ENCODE measurements around the gene C1QTNF6. TPM values are rescaled to one million over a fixed set of nuclear protein-coding genes. Genes with fewer than 3 reads are reported as not detected.

C1QTNF6 gene
- polyA plus RNA-seq, 1 donor from 2014 or later = 5.3 TPM

- TF ChIP-seq EZH2 (IDR thresholded peaks at IDR 0.05; ENCODE audit: borderline replicate concordance, insufficient read depth, low read length, poor library complexity, severe bottlenecking) = no peak
- TF ChIP-seq REST (IDR thresholded peaks at IDR 0.05; ENCODE audit: borderline replicate concordance) = no peak
- TF ChIP-seq TAF1 (IDR thresholded peaks at IDR 0.05; ENCODE audit: low read depth) = no peak
- no peak for TF ChIP-seq RAD21 (conservative IDR thresholded peaks at IDR 0.05)
- TF ChIP-seq SMC3 (conservative IDR thresholded peaks at IDR 0.05; ENCODE audit: poor library complexity) = no peak
- TF ChIP-seq POLR2AphosphoS5 (IDR thresholded peaks at IDR 0.05) = no peak
- no peak for TF ChIP-seq MXI1 (conservative IDR thresholded peaks at IDR 0.05; ENCODE audit: poor library complexity, severe bottlenecking)
- no peak for TF ChIP-seq EP300 (conservative IDR thresholded peaks at IDR 0.05; ENCODE audit: poor library complexity, severe bottlenecking)
- no peak for TF ChIP-seq CTCF (IDR thresholded peaks at IDR 0.05; ENCODE audit: poor library complexity, severe bottlenecking)
- H3K9me3 ChIP-seq (ENCODE audit: low read length) = no peaks in the 10 kb centered on the region
These were observed 49.0 kb downstream of the C1QTNF6 start for GRCh38 chr22:37138849-37139561.

DNA sequence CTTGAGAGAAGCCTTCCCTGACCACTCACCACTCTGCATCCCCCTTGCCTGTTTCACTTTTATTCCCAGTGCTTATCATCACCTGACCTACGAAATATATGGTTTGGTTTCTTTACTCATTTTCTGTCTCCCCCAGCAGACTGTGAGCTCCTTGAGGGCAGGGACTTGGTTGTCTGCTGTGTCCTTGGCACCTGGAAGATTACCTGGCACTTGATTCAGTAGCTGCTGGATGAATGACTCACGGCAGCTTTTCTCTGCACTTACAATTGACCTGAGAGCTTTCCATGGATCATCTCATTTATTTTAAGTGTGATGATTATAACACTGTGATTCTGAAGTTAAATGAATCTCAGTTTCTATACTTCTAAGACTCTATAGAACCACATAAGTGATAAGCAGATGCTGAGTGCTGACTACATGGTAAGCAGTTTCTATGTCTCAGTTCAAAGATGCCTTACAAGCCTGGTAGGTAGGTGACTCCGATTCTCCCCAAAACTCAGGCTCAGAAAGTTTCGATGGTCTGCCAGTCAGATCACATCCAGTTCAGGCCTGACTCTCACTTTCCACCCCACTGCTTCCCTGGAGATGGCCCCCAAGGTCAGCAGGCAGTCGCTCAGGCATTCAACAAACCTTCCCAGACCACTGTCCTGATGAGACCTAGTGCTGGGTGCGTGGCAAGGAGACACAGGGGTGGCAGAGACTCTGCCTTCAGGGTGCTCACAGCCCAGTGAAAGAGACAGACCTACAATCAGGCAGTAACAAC, 50.0 kb downstream of the C1QTNF6 start:
- no peaks in the 10 kb centered on the region for H3F3A ChIP-seq (ENCODE audit: insufficient read depth, low read length, poor library complexity, severe bottlenecking)
- H3K9me2 ChIP-seq (ENCODE audit: insufficient read depth, low read length) = no peaks in the 10 kb centered on the region
- H2AFZ ChIP-seq (ENCODE audit: low read depth, low read length) = no peak overlapping the region
- H3K4me2 ChIP-seq (ENCODE audit: low read length) = no peak overlapping the region
- TF ChIP-seq RAD21 (conservative IDR thresholded peaks at IDR 0.05) (no peak), EZH2 (IDR thresholded peaks at IDR 0.05; ENCODE audit: borderline replicate concordance, insufficient read depth, low read length, poor library complexity, severe bottlenecking) (no peak), POLR2AphosphoS5 (IDR thresholded peaks at IDR 0.05) (no peak), SMC3 (conservative IDR thresholded peaks at IDR 0.05; ENCODE audit: poor library complexity) (no peak), EP300 (conservative IDR thresholded peaks at IDR 0.05; ENCODE audit: poor library complexity, severe bottlenecking) (no peak), TAF1 (IDR thresholded peaks at IDR 0.05; ENCODE audit: low read depth) (no peak), MXI1 (conservative IDR thresholded peaks at IDR 0.05; ENCODE audit: poor library complexity, severe bottlenecking) (no peak), REST (IDR thresholded peaks at IDR 0.05; ENCODE audit: borderline replicate concordance) (no peak), CTCF (IDR thresholded peaks at IDR 0.05; ENCODE audit: poor library complexity, severe bottlenecking) (no peak)
- H4K20me1 ChIP-seq (ENCODE audit: insufficient read depth) = no peaks in the 10 kb centered on the region
- H3K79me2 ChIP-seq (replicated peaks; ENCODE audit: insufficient read depth, low read length) = no peaks in the 10 kb centered on the region
- no peaks in the 10 kb centered on the region for H3K36me3 ChIP-seq (ENCODE audit: insufficient read depth, low read length)
- H3K9ac ChIP-seq (ENCODE audit: low read length) = no peak overlapping the region
- H3K4me3 ChIP-seq (ENCODE audit: low read length) = no peak overlapping the region
- no peak overlapping the region for H3K27ac ChIP-seq (ENCODE audit: low read length)
- H3K9me3 ChIP-seq (ENCODE audit: low read length) = no peaks in the 10 kb centered on the region
- no peaks in the 10 kb centered on the region for H3K27me3 ChIP-seq (ENCODE audit: insufficient read depth, low read depth, low read length)

More at GRCh38 chr22:37138849-37139561, 49.0 kb downstream of the C1QTNF6 start:
- no peaks in the 10 kb centered on the region for H3K9me2 ChIP-seq (ENCODE audit: insufficient read depth, low read length)
- no peaks in the 10 kb centered on the region for H3K36me3 ChIP-seq (ENCODE audit: insufficient read depth, low read length)
- H3K4me3 ChIP-seq (ENCODE audit: low read length) = no peak overlapping the region
- H3F3A ChIP-seq (ENCODE audit: insufficient read depth, low read length, poor library complexity, severe bottlenecking) = no peaks in the 10 kb centered on the region
- no peaks in the 10 kb centered on the region for H3K79me2 ChIP-seq (replicated peaks; ENCODE audit: insufficient read depth, low read length)
- H2AFZ ChIP-seq (ENCODE audit: low read depth, low read length) = no peak overlapping the region
- H3K4me2 ChIP-seq (ENCODE audit: low read length) = no peak overlapping the region
- H3K27ac ChIP-seq (ENCODE audit: low read length) = no peak overlapping the region
- H3K9ac ChIP-seq (ENCODE audit: low read length) = no peak overlapping the region
- no peaks in the 10 kb centered on the region for H3K27me3 ChIP-seq (ENCODE audit: insufficient read depth, low read depth, low read length)
- no peaks in the 10 kb centered on the region for H4K20me1 ChIP-seq (ENCODE audit: insufficient read depth)

Data from neural cell (in vitro differentiated cells).